Coronary artery (tissue), 2 donors: ENCODE results near the gene TFCP2L1.
A peak's percentile ranks its signal among the peaks of the same experiment; 100 is the strongest.
"Not testable (repeated sequence)": the region's sequence is repeated elsewhere in the genome, so short reads cannot be mapped to it uniquely, and the experiment has no call there.

ENCODE experiments used
- DNase-seq: peaks from one replicate; pipeline ENCODE4 v3.0.0-alpha.2; 2017; ENCODE audit warnings: low spot score
- H3K27ac ChIP-seq, 2 donors: fragments of 200-600 bp; sonication (generic); one replicate each; pipeline ENCODE4 v1.5.1; 2016 to 2019
- H3K4me3 ChIP-seq: fragments of 200-600 bp; sonication (generic); 2 replicates; pipeline ENCODE4 v1.5.1; 2016; ENCODE audit warnings: mild to moderate bottlenecking, moderate library complexity
- CTCF ChIP-seq: fragments of 200-600 bp; sonication (generic); IDR thresholded peaks from one replicate; pipeline ENCODE4 v1.5.1; 2019; ENCODE audit warnings: antibody characterized with exemption

Gene TFCP2L1

GRCh38 chr2:121304941-121305340 lies 19.9 kb upstream of the TFCP2L1 start:
- TF ChIP-seq CTCF: no peak
- H3K4me3 ChIP-seq: no peak overlapping the region

GRCh38 chr2:121303531-121304263 lies 18.7 kb upstream of the TFCP2L1 start:
- no peak for DNase-seq
- Histone ChIP-seq H3K4me3 (no peak overlapping the region), H3K27ac (no peak overlapping the region)
- no peak for TF ChIP-seq CTCF

More at GRCh38 chr2:121304941-121305340, 19.9 kb upstream of the TFCP2L1 start:
- DNase-seq: no peak
- no peak overlapping the region for H3K27ac ChIP-seq

DNA sequence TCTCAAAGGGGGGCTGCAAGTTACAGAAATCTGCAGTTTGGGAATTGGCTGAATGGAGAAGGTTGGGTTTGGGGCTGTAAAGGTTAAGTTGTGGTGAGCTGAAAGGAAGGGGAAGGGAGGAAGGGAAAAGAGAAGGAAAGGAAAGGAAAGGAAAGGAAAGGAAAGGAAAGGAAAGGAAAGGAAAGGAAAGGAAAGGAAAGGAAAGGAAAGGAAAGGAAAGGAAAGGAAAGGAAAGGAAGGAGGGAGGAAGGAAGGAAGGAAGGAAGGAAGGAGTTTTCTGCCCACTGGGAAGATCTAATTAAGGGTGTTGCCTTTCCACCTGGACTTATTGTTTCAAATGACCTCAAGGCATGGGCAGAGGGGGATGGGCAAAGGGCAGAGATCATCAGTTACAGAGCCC lies 16.2 kb upstream of the TFCP2L1 start:
- not testable (repeated sequence) for DNase-seq, H3K4me3 ChIP-seq, H3K27ac ChIP-seq

- TF ChIP-seq CTCF: no peak
- peak; percentile 57 for DNase-seq
- Histone ChIP-seq H3K27ac (no peak overlapping the region), H3K4me3 (no peak overlapping the region)
Observed at GRCh38 chr2:121298476-121298875, 13.5 kb upstream of the TFCP2L1 start.

- H3K4me3 ChIP-seq, H3K27ac ChIP-seq: not testable (repeated sequence)
- peak; percentile 11 for DNase-seq
Observed at GRCh38 chr2:121297866-121298265, 12.9 kb upstream of the TFCP2L1 start.

DNA sequence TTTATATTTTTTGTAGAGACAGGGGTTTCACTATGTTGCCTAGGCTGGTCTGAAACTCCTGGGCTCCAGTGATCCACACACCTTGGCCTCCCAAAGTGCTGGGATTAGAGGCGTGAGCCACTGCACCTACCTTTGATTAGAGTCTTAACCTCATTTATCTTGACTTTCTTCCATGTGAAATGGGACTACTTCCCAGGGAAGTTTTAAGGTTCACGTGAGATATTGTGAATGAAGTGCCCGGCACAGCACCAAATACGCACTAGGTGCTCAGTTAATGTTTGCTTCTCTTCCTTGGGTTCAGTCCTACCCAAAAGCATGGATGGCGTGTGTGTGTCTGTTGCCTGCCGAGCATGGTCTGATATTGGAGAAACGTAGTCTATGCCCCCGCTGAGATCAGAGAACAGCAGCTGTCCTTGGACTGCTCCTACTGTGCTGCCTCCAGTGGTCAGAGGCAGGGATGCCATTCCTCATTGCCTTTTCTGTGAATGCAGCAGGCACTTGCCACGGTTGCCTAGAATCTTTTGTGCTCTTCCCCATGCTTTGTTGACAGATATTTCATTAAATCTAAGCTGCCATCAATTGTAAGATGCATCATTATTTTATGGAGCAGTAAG lies 12.3 kb upstream of the TFCP2L1 start:
- no peak overlapping the region for H3K4me3 ChIP-seq
- H3K27ac ChIP-seq: no peak overlapping the region
- DNase-seq: peak; percentile 31
- TF ChIP-seq CTCF: peak; percentile 36

DNA sequence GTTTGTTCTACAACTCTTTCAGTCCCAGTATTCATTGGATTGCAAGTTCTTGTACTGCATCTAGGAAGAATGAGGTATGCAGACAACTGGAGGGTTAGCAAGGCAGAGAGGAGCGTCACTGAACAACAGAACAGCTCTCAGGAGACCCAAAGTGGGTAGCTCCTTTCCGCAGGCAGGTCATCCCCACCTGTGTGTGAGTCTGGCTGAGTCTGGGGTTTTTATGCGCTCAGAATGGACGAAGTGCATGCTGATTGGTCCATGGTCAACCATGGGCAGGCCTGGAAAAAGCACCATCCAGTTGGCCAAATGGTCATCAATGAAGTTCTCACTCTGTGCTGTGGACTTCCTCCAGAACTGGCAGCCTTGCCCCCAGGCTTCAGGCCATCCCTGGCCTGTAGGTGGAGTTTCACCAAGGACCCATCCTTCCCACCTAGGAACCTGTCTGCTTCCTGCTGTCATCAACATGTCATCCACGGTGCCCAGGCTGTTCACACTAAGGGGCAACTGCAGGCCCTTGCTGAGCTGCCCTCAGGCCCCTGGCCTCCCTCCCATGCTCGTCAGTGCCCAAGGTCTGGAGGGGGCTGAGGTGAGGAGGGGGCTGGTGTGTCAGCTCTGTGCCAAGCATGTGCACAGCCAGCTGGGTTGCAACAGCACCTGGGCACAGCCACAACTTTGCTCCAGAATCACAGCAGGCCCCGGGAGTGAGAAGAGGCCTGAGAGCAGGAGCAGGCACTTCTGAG lies 11.1 kb upstream of the TFCP2L1 start:
- no peak overlapping the region for H3K27ac ChIP-seq
- TF ChIP-seq CTCF: no peak
- DNase-seq: no peak
- no peak overlapping the region for H3K4me3 ChIP-seq
